Measurements from ENCODE around the gene FOXJ1. TPM values are rescaled to one million over a fixed set of nuclear protein-coding genes. Genes with fewer than 3 reads are reported as not detected.

The FOXJ1 gene
- total RNA-seq, 1 experiment from 2014 or later, result 4.0 TPM

- Histone ChIP-seq H3K79me2 (ENCODE audit: insufficient read depth, low read length) (no peaks in the 10 kb centered on the region), H2BK15ac (ENCODE audit: low read depth, low read length) (no peak overlapping the region), H3K18ac (ENCODE audit: insufficient read length, low read depth, low read length) (no peak overlapping the region), H3K27ac (ENCODE audit: insufficient read length, low read depth, low read length) (no peak overlapping the region), H2BK20ac (ENCODE audit: low read depth, low read length, poor library complexity, severe bottlenecking) (no peak overlapping the region), H4K5ac (ENCODE audit: insufficient read length, low read depth, low read length) (no peak overlapping the region), H3K23me2 (ENCODE audit: insufficient read length, low read depth, low read length, poor library complexity, severe bottlenecking) (no peaks in the 10 kb centered on the region), H3K56ac (ENCODE audit: insufficient read length, low read depth, low read length) (no peak overlapping the region), H2BK5ac (ENCODE audit: insufficient read length, low read length) (no peak overlapping the region), H2AFZ (ENCODE audit: low read length) (no peak overlapping the region), H3K9me3 (ENCODE audit: control insufficient read depth, low read depth, low read length) (no peaks in the 10 kb centered on the region), H3K79me1 (ENCODE audit: insufficient read depth, low read depth, low read length, poor library complexity, severe bottlenecking) (no peaks in the 10 kb centered on the region), H3K4me2 (ENCODE audit: insufficient read depth, insufficient read length, low read length) (no peak overlapping the region), H3T11ph (ENCODE audit: low read length) (no peak overlapping the region), H4K8ac (replicated peaks; ENCODE audit: insufficient read length, low read depth, low read length) (no peak overlapping the region), H4K91ac (ENCODE audit: insufficient read length, low read depth, low read length) (no peak overlapping the region), H2BK12ac (ENCODE audit: insufficient read length, low read depth, low read length) (no peak overlapping the region), H3K14ac (ENCODE audit: insufficient read depth, low read length) (no peak overlapping the region), H3K23ac (ENCODE audit: insufficient read length, low read depth, low read length) (no peak overlapping the region), H3K9ac (ENCODE audit: extremely low read depth, insufficient read length, low read length) (no peak overlapping the region), H2BK120ac (ENCODE audit: low read depth, low read length, poor library complexity, severe bottlenecking) (no peak overlapping the region), H3K4me1 (ENCODE audit: insufficient read depth, low read length) (no peaks in the 10 kb centered on the region), H3K27me3 (ENCODE audit: insufficient read depth, low read length) (no peaks in the 10 kb centered on the region), H2AK5ac (ENCODE audit: insufficient read length, low read length) (no peak overlapping the region), H3K4ac (ENCODE audit: low read depth, low read length) (no peak overlapping the region), H4K20me1 (ENCODE audit: control insufficient read depth, insufficient read depth, insufficient read length) (no peaks in the 10 kb centered on the region)
- H3K9me3 Mint-ChIP-seq, result no peaks in the 10 kb centered on the region
- H3K27ac Mint-ChIP-seq, result no peak overlapping the region
- no CpG with 5 or more reads among the region's 11 CpGs for WGBS (ENCODE audit: extremely low coverage, insufficient read length, low lambda C conversion rate)
- no peak overlapping the region for H3K4me3 Mint-ChIP-seq
- H3K36me3 Mint-ChIP-seq (ENCODE audit: insufficient read depth in 1 of 3, low read depth in 3 of 3), result peaks cover 18 to 82% (median 78%) of the 10 kb centered on the region in 3 experiments; a peak in 6 of 7 replicates
- DNase-seq, result no peak
- no peaks in the 10 kb centered on the region for H3K27me3 Mint-ChIP-seq (ENCODE audit: low read depth)
- no peaks in the 10 kb centered on the region for H3K4me1 Mint-ChIP-seq
- no peak for TF ChIP-seq CTCF (conservative IDR thresholded peaks at IDR 0.05)
These were observed 53.5 kb downstream of the FOXJ1 start for GRCh38 chr17:76087531-76087930.

Data from H9 (cell line).